GM12865 (cell line): ENCODE data around the gene MAG.

Experiments used
- DNase-seq: peaks from one replicate; pipeline ENCODE4 v3.0.0; 2010; ENCODE audit warnings: low read depth
- H3K4me3 ChIP-seq: 2 replicates; pipeline ENCODE4 v1.5.1; 2011; ENCODE audit warnings: mild to moderate bottlenecking, low read depth, low read length, control low read depth
- CTCF ChIP-seq: IDR thresholded peaks from 2 replicates; pipeline ENCODE4 v1.5.1; 2011; ENCODE audit warnings: low read length, control low read depth, low read depth, inconsistent platforms; ENCODE audit not compliant: insufficient read depth; ENCODE audit errors: missing control alignments

Gene MAG

GRCh38 chr19:35287713-35288112 is 4.2 kb upstream of the MAG start:
- no peak for TF ChIP-seq CTCF
- no peak for DNase-seq
- H3K4me3 ChIP-seq, result no peak overlapping the region

GRCh38 chr19:35288331-35288730 is 3.6 kb upstream of the MAG start:
- DNase-seq, result no peak
- H3K4me3 ChIP-seq, result no peak overlapping the region
- TF ChIP-seq CTCF, result no peak

GRCh38 chr19:35288906-35289305 is 3.1 kb upstream of the MAG start:
- no peak overlapping the region for H3K4me3 ChIP-seq
- no peak for TF ChIP-seq CTCF
- DNase-seq, result no peak

GRCh38 chr19:35290381-35291127 is 1.4 kb upstream of the MAG start:
- no peak for TF ChIP-seq CTCF
- no peak overlapping the region for H3K4me3 ChIP-seq
- no peak for DNase-seq

- H3K4me3 ChIP-seq, result no peak overlapping the region
- TF ChIP-seq CTCF, result no peak
- DNase-seq, result no peak
Measured at GRCh38 chr19:35291259-35291658, 702 bp upstream of the MAG start.

- no peak overlapping the region for H3K4me3 ChIP-seq
- TF ChIP-seq CTCF, result no peak
- DNase-seq, result no peak
Measured at GRCh38 chr19:35292421-35293362, 731 bp downstream of the MAG start.

- TF ChIP-seq CTCF, result no peak
- no peak overlapping the region for H3K4me3 ChIP-seq
- no peak for DNase-seq
Measured at GRCh38 chr19:35293363-35293739, 1.4 kb downstream of the MAG start.
